Endothelial cell of umbilical vein (primary cell): ENCODE data around the gene ADAM19. TPM values are rescaled to one million over a fixed set of nuclear protein-coding genes. Genes with fewer than 3 reads are reported as not detected.

ENCODE experiments used
- BruUV-seq: library from RNA; stranded (reverse); fragments of 400-500 nt; replicated peaks from 2 replicates; lab custom pipeline; 2021; lab: Mats Ljungman, UMichigan
- CTCF ChIA-PET: fragments of 300-600, 350-600 bp; sonication (Branson Sonifier 250); formaldehyde crosslinking; loops from one replicate; lab custom pipeline; 2021; ENCODE audit warnings: antibody characterized with exemption, inconsistent platforms; lab: Charles Lee
- POLR2A ChIA-PET: fragments of 300-600, 350-600 bp; sonication (Branson Sonifier 250); formaldehyde crosslinking; loops from one replicate; lab custom pipeline; 2021; ENCODE audit warnings: antibody characterized with exemption, inconsistent platforms; lab: Charles Lee
- DNase-seq: peaks from one replicate; pipeline ENCODE4 v3.0.0-alpha.2; 2011; ENCODE audit warnings: low read depth, low spot score
- FAIRE-seq: peaks from 2 replicates; lab custom pipeline; 2011; peaks lifted over from hg19 to GRCh38; lab: Jason Lieb, UNC
- H2AFZ ChIP-seq: 2 replicates; pipeline ENCODE4 v1.6.0; 2012; ENCODE audit warnings: low read depth, low read length, control low read depth, inconsistent platforms
- H3K27ac ChIP-seq: 2 replicates; pipeline ENCODE4 v1.5.1; 2011; ENCODE audit warnings: low read depth, mild to moderate bottlenecking, control low read depth, low read length, moderate library complexity; ENCODE audit not compliant: insufficient read depth
- H3K27me3 ChIP-seq, 2 experiments: 2 replicates each; pipeline versions ENCODE4 v1.6.0 to v1.6.1; 2011; ENCODE audit warnings: low read length in 2 of 2, mixed read lengths in 1 of 2; ENCODE audit not compliant: control insufficient read depth in 2 of 2, insufficient read depth in 2 of 2
- H3K36me3 ChIP-seq, 2 experiments: 2 replicates in 1 of 2; 3 replicates in 1 of 2; pipeline ENCODE4 v1.5.1; 2011; ENCODE audit warnings: low read length in 2 of 2, mild to moderate bottlenecking in 1 of 2, moderate library complexity in 1 of 2; ENCODE audit not compliant: control insufficient read depth in 2 of 2, insufficient read depth in 2 of 2; ENCODE audit errors: extremely low read depth in 1 of 2
- H3K4me1 ChIP-seq: 3 replicates; pipeline ENCODE4 v1.5.1; 2011; ENCODE audit warnings: mild to moderate bottlenecking, low read length; ENCODE audit not compliant: control insufficient read depth, insufficient read depth; ENCODE audit errors: extremely low read depth
- H3K4me2 ChIP-seq: 2 replicates; pipeline ENCODE4 v1.6.1; 2011; ENCODE audit warnings: low read length, control low read depth, mixed read lengths; ENCODE audit not compliant: insufficient read depth
- H3K4me3 ChIP-seq, 3 experiments: fragments of 200-600 bp in 1 of 3; sonication (generic), shearing (Covaris generic) in 1 of 3; replicated peaks in 1 of 3; 2 replicates each; pipeline ENCODE4 v1.5.1; 2011 to 2016; ENCODE audit warnings: control low read depth in 3 of 3, low read length in 3 of 3, mild to moderate bottlenecking in 2 of 3, inconsistent platforms in 1 of 3, low read depth in 1 of 3, moderate library complexity in 1 of 3; ENCODE audit not compliant: insufficient read depth in 1 of 3
- H3K79me2 ChIP-seq: 2 replicates; pipeline ENCODE4 v1.6.0; 2012; ENCODE audit warnings: low read length, inconsistent platforms; ENCODE audit not compliant: control insufficient read depth, insufficient read depth
- H3K9ac ChIP-seq: replicated peaks from 2 replicates; pipeline ENCODE3; 2011; ENCODE audit warnings: low read length, control low read depth; ENCODE audit not compliant: insufficient read depth; ENCODE audit errors: extremely low read depth
- H3K9me1 ChIP-seq: replicated peaks from 3 replicates; pipeline ENCODE4 v1.6.0; 2011; ENCODE audit warnings: mild to moderate bottlenecking, low read length; ENCODE audit not compliant: control insufficient read depth, insufficient read depth; ENCODE audit errors: extremely low read depth
- H3K9me3 ChIP-seq: replicated peaks from 2 replicates; pipeline ENCODE4 v1.5.1; 2012; ENCODE audit warnings: low read length, inconsistent platforms; ENCODE audit not compliant: control insufficient read depth, insufficient read depth
- H4K20me1 ChIP-seq: replicated peaks from 2 replicates; pipeline ENCODE3; 2011; ENCODE audit warnings: mild to moderate bottlenecking, low read length; ENCODE audit not compliant: control insufficient read depth, insufficient read depth; ENCODE audit errors: extremely low read depth
- CTCF ChIP-seq, 2 donors: IDR thresholded peaks; 1 replicate in 1 of 2; 2 replicates in 1 of 2; pipeline ENCODE4 v1.5.1; 2011; ENCODE audit warnings: low read length in 2 of 2, mild to moderate bottlenecking in 2 of 2, moderate library complexity in 2 of 2, control low read depth in 1 of 2, inconsistent platforms in 1 of 2, low read depth in 1 of 2; ENCODE audit not compliant: insufficient read depth in 1 of 2; ENCODE audit errors: extremely low read depth in 1 of 2
- EZH2 ChIP-seq: IDR thresholded peaks from 2 replicates; pipeline ENCODE4 v1.6.1; 2012; ENCODE audit warnings: borderline replicate concordance, low read depth, mild to moderate bottlenecking, moderate library complexity, low read length, inconsistent platforms; ENCODE audit not compliant: severe bottlenecking
- FOS ChIP-seq: IDR thresholded peaks from 2 replicates; pipeline ENCODE4 v1.6.1; 2011; ENCODE audit warnings: mild to moderate bottlenecking, low read length, moderate library complexity, borderline replicate concordance; ENCODE audit not compliant: insufficient read depth
- JUN ChIP-seq: IDR thresholded peaks from 2 replicates; pipeline ENCODE4 v1.6.1; 2011; ENCODE audit warnings: borderline replicate concordance, low read depth; ENCODE audit not compliant: insufficient read length, insufficient read depth
- MAX ChIP-seq: IDR thresholded peaks from 2 replicates; pipeline ENCODE4 v1.6.1; 2011; ENCODE audit not compliant: insufficient read depth, insufficient read length
- MYC ChIP-seq: IDR thresholded peaks from one replicate; pipeline ENCODE4 v1.6.1; 2011; ENCODE audit warnings: mild to moderate bottlenecking, low read depth, low read length
- POLR2A ChIP-seq: IDR thresholded peaks from 2 replicates; pipeline ENCODE4 v1.6.1; 2012; ENCODE audit warnings: low read depth, mild to moderate bottlenecking, control low read depth, low read length
- POLR2AphosphoS5 ChIP-seq: IDR thresholded peaks from 2 replicates; pipeline ENCODE4 v1.6.1; 2012; ENCODE audit warnings: low read depth, mild to moderate bottlenecking, control low read depth, low read length, moderate library complexity; ENCODE audit not compliant: insufficient read depth
- dilution Hi-C: fragments of 300-500 bp; cut with MboI; formaldehyde crosslinking; loops from one replicate; pipeline ENCODE4 v1.15.0; 2019; ENCODE audit warnings: low sequenced_read_pairs; ENCODE audit not compliant: extremely low pct_ligation_motif_present
- intact Hi-C: fragments of 100-400 bp; cut with micrococcal nuclease; formaldehyde crosslinking; loops from one replicate; pipeline ENCODE4 v1.10.0; 2022
- polyA plus RNA-seq, 4 experiments: library from polyadenylated mRNA; depleted of rRNA in 3 of 4; stranded (reverse) in 3 of 4; unstranded in 1 of 4; fragments of >200 nt; gene quantifications; 2 replicates each; pipeline versions ENCODE4 v1.2.1 to v1.2.3, GENCODE V29; 2011 to 2012; ENCODE audit warnings: missing spikeins in 1 of 4
- total RNA-seq: library from RNA; stranded (reverse); gene quantifications from 2 replicates; pipeline ENCODE4 v1.2.3, GENCODE V29; 2021

Gene ADAM19
- total and polyA plus RNA-seq, 2 donors (not counting 3 experiments of a cell fraction or from before 2014, with no cell fraction given) = 10.0 to 22.6 TPM

GRCh38 chr5:157518963-157519362 lies 56.6 kb downstream of the ADAM19 start:
- POLR2A ChIA-PET = no interaction called here
- Histone ChIP-seq H3K9me1 (no peaks in the 10 kb centered on the region), H3K79me2 (no peaks in the 10 kb centered on the region), H3K4me1 (peaks cover 6% of the 10 kb centered on the region), H3K9ac (no peak overlapping the region), H4K20me1 (no peaks in the 10 kb centered on the region), H3K27ac (no peak overlapping the region), H3K27me3 (no peaks in the 10 kb centered on the region), H3K9me3 (no peaks in the 10 kb centered on the region), H3K36me3 (peaks cover 0 to 2% of the 10 kb centered on the region in 2 experiments), H2AFZ (no peak overlapping the region), H3K4me2 (no peak overlapping the region), H3K4me3 (no peak overlapping the region)
- no TSS peak for BruUV-seq
- TF ChIP-seq FOS (no peak), MAX (no peak), MYC (no peak), EZH2 (no peak), POLR2AphosphoS5 (no peak), JUN (no peak), POLR2A (no peak), CTCF (IDR thresholded peaks at IDR 0.05; ENCODE audit: extremely low read depth in 1 of 2, insufficient read depth in 1 of 2, low read depth in 1 of 2, low read length in 2 of 2) (no peak)
- CTCF ChIA-PET = interaction anchor here (1.2 to 1.4 kb wide), 2 partner anchors 12 to 225 kb away, joined by 3 read pairs; partner anchors contain the start of gene LSM11
- dilution Hi-C loops (no loop called here), intact Hi-C loops (no loop called here)
- FAIRE-seq = no peak
- DNase-seq = no peak
